ENCODE measurements around the gene CYB5D1. TPM values are rescaled to one million over a fixed set of nuclear protein-coding genes. Genes with fewer than 3 reads are reported as not detected.

The CYB5D1 gene
- total RNA-seq, 1 donor from 2014 or later = 9.8 TPM

GRCh38 chr17:7844292-7845154, 13.3 kb upstream of the CYB5D1 start:
- DNase-seq (ENCODE audit: low read depth, low spot score) = peak; percentile 87

DNA sequence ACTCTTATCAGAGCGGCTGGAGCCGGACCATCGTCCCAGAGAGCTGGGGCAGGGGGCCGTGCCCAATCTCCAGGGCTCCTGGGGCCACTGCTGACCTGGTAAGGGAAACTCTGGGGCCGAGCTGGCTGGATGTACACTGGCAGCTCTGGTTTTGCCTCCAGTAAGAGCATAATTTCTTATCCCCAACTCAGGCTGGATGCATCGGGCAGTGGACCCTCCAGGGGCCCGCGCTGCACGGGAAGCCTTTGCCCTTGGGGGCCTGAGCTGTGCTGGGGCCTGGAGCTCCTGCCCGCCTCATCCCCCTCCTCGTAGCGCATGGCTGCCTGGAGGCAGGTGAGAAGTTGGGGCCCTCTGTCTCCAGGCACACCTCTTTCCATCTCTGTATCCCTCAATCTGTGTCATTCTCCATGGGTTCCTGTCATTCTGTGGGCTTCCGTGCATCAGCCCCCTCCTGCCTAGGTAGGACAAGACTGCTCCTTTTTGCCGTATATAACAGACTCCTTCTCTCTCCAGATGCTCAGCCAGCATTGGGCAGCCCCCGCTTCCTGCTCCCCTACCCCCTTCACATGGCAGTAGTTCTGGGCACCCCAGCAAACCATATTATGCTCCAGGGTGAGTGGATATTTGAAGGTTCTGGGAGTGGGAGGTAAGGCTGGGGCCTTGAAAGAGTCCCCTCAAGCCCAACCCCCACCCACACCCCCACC, 12.3 kb upstream of the CYB5D1 start:
- no peak for DNase-seq (ENCODE audit: low read depth, low spot score)

GRCh38 chr17:7846063-7846735, 11.6 kb upstream of the CYB5D1 start:
- DNase-seq (ENCODE audit: low read depth, low spot score) = no peak

GRCh38 chr17:7846765-7847661, 10.8 kb upstream of the CYB5D1 start:
- DNase-seq (ENCODE audit: low read depth, low spot score) = no peak

DNA sequence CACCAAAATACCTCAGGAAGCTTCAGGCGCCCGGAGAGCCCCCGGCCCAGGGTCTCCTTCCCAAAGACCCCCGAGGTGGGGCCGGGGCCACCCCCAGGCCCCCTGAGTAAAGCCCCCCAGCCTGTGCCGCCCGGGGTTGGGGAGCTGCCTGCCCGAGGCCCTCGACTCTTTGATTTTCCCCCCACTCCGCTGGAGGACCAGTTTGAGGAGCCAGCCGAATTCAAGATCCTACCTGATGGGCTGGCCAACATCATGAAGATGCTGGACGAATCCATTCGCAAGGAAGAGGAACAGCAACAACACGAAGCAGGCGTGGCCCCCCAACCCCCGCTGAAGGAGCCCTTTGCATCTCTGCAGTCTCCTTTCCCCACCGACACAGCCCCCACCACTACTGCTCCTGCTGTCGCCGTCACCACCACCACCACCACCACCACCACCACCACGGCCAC, 9.6 kb upstream of the CYB5D1 start:
- DNase-seq (ENCODE audit: low read depth, low spot score) = no peak

- no peak for DNase-seq (ENCODE audit: low read depth, low spot score)
Observed at GRCh38 chr17:7848739-7849129, 9.1 kb upstream of the CYB5D1 start.

DNA sequence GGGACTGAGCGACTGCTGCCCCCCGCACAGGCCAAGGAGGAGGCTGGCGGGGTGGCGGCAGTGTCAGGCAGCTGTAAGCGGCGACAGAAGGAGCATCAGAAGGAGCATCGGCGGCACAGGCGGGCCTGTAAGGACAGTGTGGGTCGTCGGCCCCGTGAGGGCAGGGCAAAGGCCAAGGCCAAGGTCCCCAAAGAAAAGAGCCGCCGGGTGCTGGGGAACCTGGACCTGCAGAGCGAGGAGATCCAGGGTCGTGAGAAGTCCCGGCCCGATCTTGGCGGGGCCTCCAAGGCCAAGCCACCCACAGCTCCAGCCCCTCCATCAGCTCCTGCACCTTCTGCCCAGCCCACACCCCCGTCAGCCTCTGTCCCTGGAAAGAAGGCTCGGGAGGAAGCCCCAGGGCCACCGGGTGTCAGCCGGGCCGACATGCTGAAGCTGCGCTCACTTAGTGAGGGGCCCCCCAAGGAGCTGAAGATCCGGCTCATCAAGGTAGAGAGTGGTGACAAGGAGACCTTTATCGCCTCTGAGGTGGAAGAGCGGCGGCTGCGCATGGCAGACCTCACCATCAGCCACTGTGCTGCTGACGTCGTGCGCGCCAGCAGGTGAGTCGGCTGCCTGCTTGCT, 8.6 kb upstream of the CYB5D1 start:
- DNase-seq (ENCODE audit: low read depth, low spot score) = no peak

DNA sequence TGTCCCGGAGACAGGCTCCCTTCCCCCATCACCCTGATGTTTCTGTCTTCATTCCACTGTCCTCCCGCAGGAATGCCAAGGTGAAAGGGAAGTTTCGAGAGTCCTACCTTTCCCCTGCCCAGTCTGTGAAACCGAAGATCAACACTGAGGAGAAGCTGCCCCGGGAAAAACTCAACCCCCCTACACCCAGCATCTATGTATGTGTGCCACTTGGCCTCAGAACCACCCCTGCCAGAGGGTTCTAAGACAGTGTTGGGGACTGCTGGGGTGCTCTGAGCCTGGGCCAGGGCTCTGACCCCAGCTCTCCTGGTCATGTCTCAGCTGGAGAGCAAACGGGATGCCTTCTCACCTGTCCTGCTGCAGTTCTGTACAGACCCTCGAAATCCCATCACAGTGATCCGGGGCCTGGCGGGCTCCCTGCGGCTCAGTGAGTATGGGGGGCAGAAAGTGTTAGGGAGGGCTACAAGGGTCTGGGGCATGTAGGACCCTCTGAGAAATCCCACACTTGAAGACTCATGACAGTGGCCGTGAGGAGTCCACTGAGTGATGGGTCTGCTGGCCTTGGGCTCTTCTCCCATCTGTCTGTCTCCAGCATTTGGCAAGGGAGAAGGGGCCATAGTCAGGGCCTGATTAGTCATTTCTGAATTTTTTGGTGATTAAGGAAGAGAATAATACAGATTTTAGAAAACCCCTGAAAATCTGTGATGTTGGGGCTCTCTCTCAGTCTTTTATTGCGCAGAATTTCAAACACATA, 7.9 kb upstream of the CYB5D1 start:
- DNase-seq (ENCODE audit: low read depth, low spot score) = no peak

- DNase-seq (ENCODE audit: low read depth, low spot score) = no peak
Observed at GRCh38 chr17:7850701-7851437, 6.9 kb upstream of the CYB5D1 start.

- no peak for DNase-seq (ENCODE audit: low read depth, low spot score)
Observed at GRCh38 chr17:7851438-7852261, 6.2 kb upstream of the CYB5D1 start.

GRCh38 chr17:7852262-7852670, 5.5 kb upstream of the CYB5D1 start:
- DNase-seq (ENCODE audit: low read depth, low spot score) = no peak

- no peak for DNase-seq (ENCODE audit: low read depth, low spot score)
Observed at GRCh38 chr17:7852919-7853690, 4.7 kb upstream of the CYB5D1 start.

GRCh38 chr17:7853691-7854038, 4.1 kb upstream of the CYB5D1 start:
- no peak for DNase-seq (ENCODE audit: low read depth, low spot score)

GRCh38 chr17:7854078-7854777, 3.6 kb upstream of the CYB5D1 start:
- no peak for DNase-seq (ENCODE audit: low read depth, low spot score)

DNA sequence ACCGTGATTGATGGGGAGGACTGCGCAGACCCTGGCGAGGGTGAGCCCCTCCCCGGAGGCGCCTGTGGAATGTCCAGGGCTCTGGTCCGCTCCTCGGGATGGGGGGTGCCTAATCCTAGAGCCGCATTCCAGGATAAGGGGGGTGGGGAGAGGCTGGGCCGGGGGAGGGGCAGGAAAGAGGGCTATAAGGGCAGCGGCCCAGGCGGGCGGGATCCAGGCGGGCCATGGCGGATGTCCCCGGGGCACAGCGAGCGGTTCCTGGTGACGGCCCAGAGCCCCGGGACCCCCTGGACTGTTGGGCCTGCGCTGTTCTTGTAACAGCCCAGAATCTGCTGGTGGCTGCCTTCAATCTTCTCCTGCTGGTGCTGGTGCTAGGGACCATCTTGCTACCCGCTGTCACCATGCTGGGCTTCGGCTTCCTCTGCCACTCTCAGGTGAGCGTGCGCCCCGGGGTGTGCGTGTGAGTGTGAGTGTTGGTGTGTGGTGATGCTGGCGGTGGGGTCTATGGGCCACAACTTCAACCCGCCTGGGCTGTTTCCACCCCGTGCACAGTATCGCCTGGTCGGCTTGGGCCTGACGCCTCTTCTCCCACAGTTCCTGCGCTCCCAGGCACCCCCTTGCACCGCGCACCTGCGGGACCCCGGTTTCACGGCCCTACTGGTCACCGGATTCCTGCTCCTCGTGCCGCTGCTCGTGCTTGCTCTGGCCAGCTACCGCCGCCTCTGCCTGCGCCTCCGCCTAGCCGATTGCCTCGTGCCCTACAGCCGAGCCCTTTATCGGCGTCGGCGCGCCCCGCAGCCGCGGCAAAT, 2.7 kb upstream of the CYB5D1 start, which contains the start of gene TMEM88:
Gene TMEM88 (plus strand): TSS at position 216 of the 809 bp plus-strand sequence. CDS start 9 bp downstream, at position 225.
- no peak for DNase-seq (ENCODE audit: low read depth, low spot score)

GRCh38 chr17:7855660-7856010, 2.2 kb upstream of the CYB5D1 start:
- DNase-seq (ENCODE audit: low read depth, low spot score) = no peak

Measured in pulmonary artery endothelial cell (primary cell).